Pancreas (tissue), 10 donors: ENCODE results near the gene INKA2. TPM values are rescaled to one million over a fixed set of nuclear protein-coding genes. Genes with fewer than 3 reads are reported as not detected.
A peak's percentile ranks its signal among the peaks of the same experiment; 100 is the strongest.

ENCODE experiments used
- ATAC-seq, 4 donors: fragments of 200-7000 bp; cut with Tn5 transposase; one replicate each; pipeline versions ENCODE4 v1.8.0 to v1.9.1; 2020; ENCODE audit warnings: mild to moderate bottlenecking in 4 of 4, moderate library complexity in 4 of 4
- DNase-seq, 6 donors: peaks; one replicate each; pipeline ENCODE4 v3.0.0-alpha.2; 2020
- FAIRE-seq: peaks from 2 replicates; lab custom pipeline; 2012; peaks lifted over from hg19 to GRCh38; lab: Jason Lieb, UNC
- H3K27ac ChIP-seq, 4 donors: fragments of 200-600 bp; sonication (generic); 1 replicate in 3 of 4; 2 replicates in 1 of 4; pipeline versions ENCODE4 v1.5.0 to v1.8.0; 2020
- H3K27me3 ChIP-seq, 4 donors: fragments of 200-600 bp; one replicate each; pipeline ENCODE4 v1.8.0; 2021
- H3K36me3 ChIP-seq, 3 donors: fragments of 200-600 bp; sonication (generic) in 1 of 3; one replicate each; pipeline versions ENCODE4 v1.5.0 to v1.8.0; 2020 to 2021
- H3K4me1 ChIP-seq, 3 donors: fragments of 200-600 bp; one replicate each; pipeline ENCODE4 v1.8.0; 2021
- H3K4me3 ChIP-seq, 4 donors: fragments of 200-600 bp; sonication (generic) in 2 of 4; one replicate each; pipeline versions ENCODE4 v1.5.0 to v1.8.0; 2020 to 2021
- H3K9me3 ChIP-seq, 4 donors: fragments of 200-600 bp; one replicate each; pipeline ENCODE4 v1.8.0; 2021
- WGBS, 2 donors: extraction: QIAGEN DNeasy Blood & Tissue Kit; methylation state at CpG; one replicate each; pipeline ENCODE4 v1.1.7; 2013; 5-methylcytosine and 5-hydroxymethylcytosine counted together
- intact Hi-C, 3 donors: fragments of 100-400 bp; cut with DNase I; formaldehyde crosslinking; loops; one replicate each; pipeline versions ENCODE4 v1.11.1 to v1.14.2; 2022
- polyA plus RNA-seq, 2 donors: library from polyadenylated mRNA; stranded (reverse); fragments of 200-250 nt; gene quantifications; one replicate each; pipeline ENCODE4 v1.2.3, GENCODE V29; 2013
- total RNA-seq, 6 donors: library from RNA; stranded (reverse); fragmentation: NEBNext Ultra II Directional in 4 of 6; extraction: Animal tissue kit (Norgen Biotek cat#: 25700) in 4 of 6; gene quantifications; one replicate each; pipeline versions ENCODE4 v1.2.1 to v1.2.4, GENCODE V29; 2021 to 2023
- TF ChIP-seq, protein P1 (sequence below), 4 donors: fragments of 200-600 bp; sonication (generic) in 3 of 4; IDR thresholded peaks; one replicate each; pipeline versions ENCODE4 v1.5.0 to v1.8.0; 2021; ENCODE audit warnings: antibody characterized with exemption in 4 of 4
- donor health status: healthy with polysubstance abuse.
- donor health status: DM: no; HTN: no; CAD: no; lungs with moderate emphysema.
- donor health status: DM: no; HTN: no; CAD: no.
- donor health status: control.
- donor health status: control.
- donor health status: Bipolar disorder and iron deficiency.
- donor health status: DM: yes; HTN: yes; CAD: no.
- donor health status: DM: no; HTN: no; CAD: no.
- donor health status: DM: no; HTN: no; CAD: no.
- donor health status: DM: yes; HTN: yes; CAD: no.

Gene INKA2
- total and polyA plus RNA-seq, 8 donors: 0.28 to 2.1 (median 1.1) TPM

DNA sequence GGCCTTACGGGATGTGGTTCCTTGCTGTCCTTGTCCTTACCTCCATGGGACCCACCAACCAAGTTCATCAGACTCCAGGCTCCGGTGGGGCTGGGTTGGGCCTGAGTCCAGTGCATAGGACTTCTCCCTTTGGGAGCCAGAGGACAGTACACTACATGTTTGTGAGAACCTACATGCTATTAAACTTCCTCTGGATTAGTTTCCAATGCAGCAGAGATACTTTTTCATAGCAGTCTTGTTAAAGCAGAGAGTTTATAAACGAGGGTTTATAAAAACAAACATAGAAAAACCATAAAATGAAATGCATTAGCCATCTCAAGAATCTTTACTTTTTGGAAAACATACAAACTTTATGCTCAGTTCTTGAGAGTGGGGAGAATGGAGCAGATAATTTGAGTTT, 33.4 kb downstream of the INKA2 start:
- TF ChIP-seq, protein P1, sequence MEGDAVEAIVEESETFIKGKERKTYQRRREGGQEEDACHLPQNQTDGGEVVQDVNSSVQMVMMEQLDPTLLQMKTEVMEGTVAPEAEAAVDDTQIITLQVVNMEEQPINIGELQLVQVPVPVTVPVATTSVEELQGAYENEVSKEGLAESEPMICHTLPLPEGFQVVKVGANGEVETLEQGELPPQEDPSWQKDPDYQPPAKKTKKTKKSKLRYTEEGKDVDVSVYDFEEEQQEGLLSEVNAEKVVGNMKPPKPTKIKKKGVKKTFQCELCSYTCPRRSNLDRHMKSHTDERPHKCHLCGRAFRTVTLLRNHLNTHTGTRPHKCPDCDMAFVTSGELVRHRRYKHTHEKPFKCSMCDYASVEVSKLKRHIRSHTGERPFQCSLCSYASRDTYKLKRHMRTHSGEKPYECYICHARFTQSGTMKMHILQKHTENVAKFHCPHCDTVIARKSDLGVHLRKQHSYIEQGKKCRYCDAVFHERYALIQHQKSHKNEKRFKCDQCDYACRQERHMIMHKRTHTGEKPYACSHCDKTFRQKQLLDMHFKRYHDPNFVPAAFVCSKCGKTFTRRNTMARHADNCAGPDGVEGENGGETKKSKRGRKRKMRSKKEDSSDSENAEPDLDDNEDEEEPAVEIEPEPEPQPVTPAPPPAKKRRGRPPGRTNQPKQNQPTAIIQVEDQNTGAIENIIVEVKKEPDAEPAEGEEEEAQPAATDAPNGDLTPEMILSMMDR (IDR thresholded peaks at IDR 0.05): no peak
- FAIRE-seq (no peak), DNase-seq (no peak), ATAC-seq (no peak)
- H3K36me3 ChIP-seq: peaks cover 0 to 19% (median 0%) of the 10 kb centered on the region in 3 donors
- H3K4me3 ChIP-seq: no peak overlapping the region
- intact Hi-C loops: no loop called here
- H3K9me3 ChIP-seq: no peaks in the 10 kb centered on the region
- H3K27me3 ChIP-seq: no peaks in the 10 kb centered on the region
- H3K27ac ChIP-seq: no peak overlapping the region
- 80 to 82% methylated on average over 3 of the region's 3 CpGs for WGBS, 2 donors
- no peaks in the 10 kb centered on the region for H3K4me1 ChIP-seq

DNA sequence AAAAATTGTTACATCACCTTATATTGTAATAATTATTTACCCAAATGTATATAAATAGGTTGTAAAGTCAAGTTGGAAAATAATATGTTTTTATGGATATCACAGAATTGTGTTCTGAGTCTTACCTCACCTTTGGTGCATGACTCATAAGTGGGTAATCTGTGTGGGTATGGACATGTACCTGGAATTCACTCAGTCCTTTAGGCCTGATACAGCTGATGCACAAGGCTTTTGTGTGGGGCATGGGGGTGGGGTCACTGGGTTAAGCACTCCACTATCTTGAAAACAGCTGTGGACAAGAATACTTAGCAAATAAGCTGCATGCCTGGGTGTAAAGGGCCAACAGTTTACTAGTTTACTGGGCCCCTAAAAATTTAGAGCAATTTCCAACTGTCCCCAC, 34.4 kb downstream of the INKA2 start:
- peak in 2 of 4 donors; percentile 43 to 49 for ATAC-seq
- intact Hi-C loops: no loop called here

DNA sequence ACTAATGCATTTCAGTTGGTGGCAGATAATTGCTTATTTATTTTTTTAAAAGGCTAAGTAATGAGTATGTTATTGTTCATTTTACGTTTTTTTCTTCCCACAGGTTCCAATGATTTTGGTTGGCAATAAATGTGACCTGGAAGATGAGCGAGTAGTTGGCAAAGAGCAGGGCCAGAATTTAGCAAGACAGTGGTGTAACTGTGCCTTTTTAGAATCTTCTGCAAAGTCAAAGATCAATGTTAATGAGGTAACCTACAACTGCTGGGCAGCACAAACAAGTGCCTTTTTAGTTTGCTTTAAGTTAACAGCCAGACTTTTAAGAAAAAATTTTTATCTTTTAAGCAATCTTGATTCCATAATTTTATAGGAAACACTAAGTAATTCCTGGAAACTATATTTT, 35.0 kb downstream of the INKA2 start:
- Histone ChIP-seq H3K4me3 (no peak overlapping the region), H3K36me3 (peaks cover 0 to 26% (median 4%) of the 10 kb centered on the region in 3 donors), H3K4me1 (no peaks in the 10 kb centered on the region), H3K27ac (no peak overlapping the region), H3K9me3 (no peaks in the 10 kb centered on the region), H3K27me3 (no peaks in the 10 kb centered on the region)
- DNase-seq (no peak), FAIRE-seq (no peak), ATAC-seq (no peak)
- 82 to 95% methylated on average over 2 of the region's 2 CpGs for WGBS, 2 donors
- intact Hi-C loops: no loop called here
- TF ChIP-seq, protein P1 (IDR thresholded peaks at IDR 0.05): no peak

More for the DNA sequence above, 34.4 kb downstream of the INKA2 start:
- no peaks in the 10 kb centered on the region for H3K27me3 ChIP-seq
- no peak for FAIRE-seq
- TF ChIP-seq, protein P1 (IDR thresholded peaks at IDR 0.05): no peak
- no peaks in the 10 kb centered on the region for H3K9me3 ChIP-seq
- no peaks in the 10 kb centered on the region for H3K4me1 ChIP-seq
- H3K27ac ChIP-seq: no peak overlapping the region
- no peak for DNase-seq
- H3K4me3 ChIP-seq: no peak overlapping the region
- peaks cover 0 to 20% (median 4%) of the 10 kb centered on the region in 3 donors for H3K36me3 ChIP-seq

DNA sequence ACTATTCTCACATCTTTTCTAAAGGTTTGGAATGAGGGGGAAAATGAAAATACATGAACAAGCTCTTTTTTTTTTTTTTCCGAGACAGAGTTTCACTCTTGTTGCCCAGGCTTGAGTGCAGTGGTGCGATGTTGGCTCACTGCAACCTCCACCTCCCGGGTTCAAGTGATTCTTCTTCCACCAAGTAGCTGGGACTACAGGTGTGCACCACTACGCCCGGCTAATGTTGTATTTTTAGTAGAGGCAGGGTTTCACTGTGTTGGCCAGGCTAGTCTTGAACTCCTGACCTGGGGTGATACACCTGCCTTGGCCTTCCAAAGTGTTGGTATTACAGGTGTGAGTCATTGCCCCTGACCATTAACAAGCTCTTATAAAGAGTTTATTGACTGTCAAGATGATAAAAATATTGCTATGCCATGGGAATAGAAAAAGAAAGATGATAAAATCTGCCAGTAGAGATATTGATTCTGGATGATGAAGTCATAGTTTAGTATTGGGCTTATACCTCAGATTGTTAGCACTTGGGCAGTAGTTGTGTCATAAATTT, 36.6 kb downstream of the INKA2 start:
- H3K4me3 ChIP-seq: no peak overlapping the region
- no peak for DNase-seq
- H3K9me3 ChIP-seq: no peaks in the 10 kb centered on the region
- 92 to 93% methylated on average over 5 of the region's 5 CpGs for WGBS, 2 donors
- H3K27me3 ChIP-seq: no peaks in the 10 kb centered on the region
- H3K36me3 ChIP-seq: peaks cover 0 to 36% (median 4%) of the 10 kb centered on the region in 3 donors
- no peak for FAIRE-seq
- H3K27ac ChIP-seq: no peak overlapping the region
- no peak for ATAC-seq
- intact Hi-C loops: no loop called here
- H3K4me1 ChIP-seq: no peaks in the 10 kb centered on the region
- TF ChIP-seq, protein P1 (IDR thresholded peaks at IDR 0.05): no peak

- DNase-seq (no peak), FAIRE-seq (no peak), ATAC-seq (no peak)
- Histone ChIP-seq H3K27ac (no peak overlapping the region), H3K27me3 (no peaks in the 10 kb centered on the region), H3K4me1 (no peaks in the 10 kb centered on the region), H3K9me3 (no peaks in the 10 kb centered on the region), H3K36me3 (peaks cover 0 to 34% (median 7%) of the 10 kb centered on the region in 3 donors), H3K4me3 (no peak overlapping the region)
- intact Hi-C loops: no loop called here
- TF ChIP-seq, protein P1 (IDR thresholded peaks at IDR 0.05): no peak
Measured at GRCh38 chr1:111699268-111699667, 39.9 kb downstream of the INKA2 start.
